GM21825 (cell line): ENCODE measurements around the gene AGPAT4.

Source experiments
- ATAC-seq: cut with Tn5 transposase; IDR thresholded peaks from one replicate; pipeline ENCODE4 v1.9.1; 2021; ENCODE audit warnings: mild to moderate bottlenecking, moderate library complexity; ENCODE audit not compliant: unreplicated experiment

The AGPAT4 gene

DNA sequence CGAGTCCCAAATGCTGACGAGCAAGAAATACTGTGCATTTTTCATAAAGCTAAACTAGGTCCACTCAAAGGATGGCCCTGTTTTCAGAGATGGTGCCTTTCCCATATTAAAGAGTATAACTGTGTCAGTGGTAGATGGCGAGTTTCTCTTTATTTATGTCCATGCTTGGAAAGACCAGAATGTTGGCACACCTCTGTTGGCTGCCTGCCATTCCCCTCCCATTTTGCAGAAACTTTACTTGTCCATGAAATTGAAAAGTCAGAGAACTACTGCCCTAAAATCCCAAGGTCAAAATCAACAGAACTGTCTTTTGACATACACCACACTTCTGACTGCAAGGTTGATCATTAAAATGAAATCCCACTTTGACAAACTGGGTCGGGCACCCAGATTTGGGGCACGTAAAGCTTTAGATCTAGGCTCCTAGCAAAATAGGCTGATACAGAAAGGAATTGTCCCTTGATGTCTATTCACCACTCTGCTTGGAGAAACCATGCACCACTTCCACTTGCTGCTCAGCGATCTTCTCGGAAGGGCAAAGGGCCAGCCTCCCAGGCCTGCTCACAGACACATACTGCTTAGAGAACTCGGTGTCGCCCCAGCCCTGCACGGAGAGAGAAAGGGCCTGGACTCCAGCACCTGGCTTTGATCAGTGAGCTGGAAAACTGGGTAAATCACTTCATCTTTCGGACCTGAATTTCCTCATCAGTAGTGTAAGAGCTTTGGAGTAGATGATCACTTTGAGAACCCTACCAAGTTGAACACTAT, 130.0 kb downstream of the AGPAT4 start:
- no peak for ATAC-seq

- no peak for ATAC-seq
Observed at GRCh38 chr6:161142957-161143296, 130.9 kb downstream of the AGPAT4 start.

DNA sequence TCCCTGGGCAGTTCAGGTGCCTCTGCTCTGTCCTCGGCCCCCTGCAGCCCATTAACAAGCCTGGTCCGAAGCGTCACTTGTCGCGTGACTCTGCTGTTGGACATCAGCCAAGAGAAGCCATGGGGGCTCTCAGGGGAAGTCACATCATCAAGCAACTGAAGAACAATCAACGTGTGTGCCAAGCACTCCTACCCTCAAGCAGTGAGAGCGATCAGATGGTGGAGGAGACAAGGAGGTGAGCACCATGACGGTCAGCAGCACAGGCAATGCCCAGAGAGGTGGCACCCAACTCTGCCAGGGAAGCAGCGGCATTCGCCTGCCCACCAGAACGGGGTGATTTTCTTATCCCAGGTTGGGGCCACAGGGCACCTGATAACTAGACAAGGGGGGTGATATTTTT, 132.7 kb downstream of the AGPAT4 start:
- no peak for ATAC-seq

GRCh38 chr6:161140554-161140875, 133.3 kb downstream of the AGPAT4 start:
- ATAC-seq = no peak

DNA sequence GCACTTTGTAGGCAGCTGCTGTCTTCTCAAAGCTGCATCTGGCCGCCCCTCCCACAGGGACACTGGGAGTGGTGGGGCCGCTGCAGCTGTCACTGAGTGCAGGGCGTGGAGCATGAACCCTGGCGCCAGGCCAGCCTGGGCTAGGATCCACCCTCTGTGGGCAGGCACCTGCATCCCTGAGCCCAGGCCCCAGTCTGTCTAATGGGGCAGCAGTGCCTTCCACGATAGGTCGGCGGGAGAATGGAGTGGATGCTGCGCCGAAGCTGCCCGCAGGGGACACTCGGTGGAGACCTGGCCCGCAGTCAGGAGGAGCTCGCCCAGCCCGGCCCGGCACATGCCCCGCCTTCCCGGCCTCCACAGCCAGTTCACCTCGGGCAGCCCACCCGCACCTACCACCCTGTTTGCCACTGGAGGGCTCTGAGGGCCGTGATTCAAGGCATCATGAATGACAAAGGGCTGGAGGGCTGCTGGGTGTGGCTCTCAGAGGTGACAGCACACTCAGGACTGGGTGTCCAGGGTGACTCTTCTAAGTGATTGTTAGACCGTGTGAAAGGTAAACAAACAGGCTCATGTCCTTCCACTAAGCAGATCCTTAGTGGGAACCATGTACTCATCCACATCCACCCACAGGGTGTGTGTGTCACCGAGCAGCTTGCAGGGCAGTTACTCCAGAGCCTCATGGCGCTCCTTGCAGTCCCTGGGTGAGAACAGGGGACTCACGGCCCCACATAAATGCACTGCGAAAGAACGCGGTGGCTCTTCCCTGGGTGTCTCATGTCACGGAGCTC, 133.9 kb downstream of the AGPAT4 start:
- ATAC-seq = no peak

- no peak for ATAC-seq
Observed at GRCh38 chr6:161139304-161139765, 134.5 kb downstream of the AGPAT4 start.

DNA sequence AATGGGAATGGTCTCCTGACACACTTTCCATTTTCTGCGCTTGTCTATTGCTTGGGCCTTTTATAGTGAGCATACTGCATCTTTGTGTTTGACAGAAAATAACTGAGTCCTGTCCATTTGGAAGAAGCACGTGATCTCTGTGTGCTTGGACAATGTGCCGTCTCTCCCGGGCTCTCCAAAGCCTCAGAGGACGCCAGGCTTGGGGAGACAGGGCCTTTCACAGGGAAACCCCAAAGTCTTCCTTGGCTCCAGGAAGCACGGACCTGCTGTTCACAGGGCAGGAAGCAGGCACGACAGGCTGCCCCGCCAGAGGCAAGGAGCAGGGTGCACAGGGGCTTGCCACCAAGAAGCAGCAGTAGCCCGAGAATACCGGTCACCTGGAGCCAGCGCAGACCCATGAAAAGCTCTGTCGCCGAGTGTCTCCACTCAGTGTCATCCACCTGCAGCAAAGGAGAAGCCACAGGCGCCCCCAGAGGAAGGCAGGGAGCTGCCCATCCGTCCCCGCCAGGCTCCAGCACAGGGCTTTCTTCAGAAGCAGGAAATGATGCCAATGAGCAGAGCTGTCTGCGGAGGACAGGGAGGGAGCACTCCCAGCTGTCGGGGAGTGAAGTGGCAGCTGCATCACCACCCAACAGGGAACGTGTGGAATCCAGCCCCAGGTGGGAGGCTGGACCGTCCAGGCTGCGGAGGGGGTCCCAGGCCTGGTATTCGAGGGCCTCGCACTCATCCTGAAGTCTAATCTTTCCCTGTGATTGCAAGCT, 135.1 kb downstream of the AGPAT4 start:
- ATAC-seq = no peak

- ATAC-seq = no peak
Observed at GRCh38 chr6:161137839-161138542, 135.9 kb downstream of the AGPAT4 start.

DNA sequence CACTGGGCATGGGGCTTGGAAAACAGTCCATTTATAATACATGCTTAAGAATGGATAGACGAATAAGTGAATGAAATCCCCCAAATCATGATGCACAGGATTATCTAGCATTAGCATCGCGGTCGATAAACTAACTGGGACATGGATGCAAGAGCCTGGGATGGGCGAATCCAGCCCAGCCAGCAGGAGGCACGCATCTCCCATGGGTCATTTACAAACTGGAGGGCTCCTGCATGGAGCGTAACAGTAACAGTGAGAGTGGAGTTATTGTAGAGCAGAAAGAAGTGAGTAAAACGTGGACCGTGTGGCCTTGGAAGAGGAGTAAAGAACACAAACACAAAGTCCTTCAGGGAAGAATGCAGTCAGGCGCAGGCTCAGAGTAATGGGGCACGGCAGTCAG, 136.5 kb downstream of the AGPAT4 start:
- ATAC-seq = no peak

- ATAC-seq = no peak
Observed at GRCh38 chr6:161136655-161137054, 137.2 kb downstream of the AGPAT4 start.

- peak; percentile 43 for ATAC-seq
Observed at GRCh38 chr6:161135695-161136591, 137.9 kb downstream of the AGPAT4 start.

- ATAC-seq = no peak
Observed at GRCh38 chr6:161134550-161135298, 139.1 kb downstream of the AGPAT4 start.

DNA sequence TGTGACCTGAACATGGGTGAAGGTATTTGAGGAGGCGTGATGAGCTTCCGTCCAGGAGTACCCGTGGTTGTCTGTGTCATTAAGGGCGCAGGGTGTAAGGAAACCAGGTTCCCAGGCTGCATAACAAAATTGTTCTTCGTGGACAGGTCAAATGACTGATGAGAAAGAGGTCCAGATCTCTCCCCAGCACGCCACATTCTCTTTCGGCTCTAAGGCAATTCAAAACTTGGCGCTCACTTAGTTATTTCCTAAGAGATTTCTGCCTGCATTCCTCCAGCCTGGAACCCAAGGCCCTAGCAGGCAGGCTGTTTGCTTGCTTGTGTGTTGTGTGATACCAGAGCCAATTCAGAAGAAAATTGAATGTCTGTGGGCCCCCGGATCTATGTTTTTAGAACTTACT, 139.9 kb downstream of the AGPAT4 start:
- ATAC-seq = no peak

DNA sequence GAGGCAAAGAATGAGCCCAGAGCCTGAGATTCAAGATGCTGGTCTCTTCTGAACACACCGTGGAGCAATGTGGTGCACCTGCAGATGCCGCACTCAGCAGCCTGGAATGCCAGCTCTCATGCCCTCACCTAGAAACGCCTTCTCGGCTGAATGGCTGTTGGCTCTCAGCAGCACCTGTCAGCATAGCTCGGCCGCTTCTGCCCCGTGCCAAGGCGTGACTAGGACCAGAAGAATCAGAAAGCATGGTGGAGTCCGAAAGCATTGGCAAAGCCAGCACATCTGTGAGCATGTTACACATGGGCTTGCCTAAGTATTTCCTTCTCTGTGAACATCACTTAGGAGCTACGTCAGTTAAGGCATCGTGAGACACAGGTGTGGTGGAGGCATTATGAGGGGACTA, 141.5 kb downstream of the AGPAT4 start:
- no peak for ATAC-seq

GRCh38 chr6:161130967-161131766, 142.7 kb downstream of the AGPAT4 start:
- ATAC-seq = no peak

DNA sequence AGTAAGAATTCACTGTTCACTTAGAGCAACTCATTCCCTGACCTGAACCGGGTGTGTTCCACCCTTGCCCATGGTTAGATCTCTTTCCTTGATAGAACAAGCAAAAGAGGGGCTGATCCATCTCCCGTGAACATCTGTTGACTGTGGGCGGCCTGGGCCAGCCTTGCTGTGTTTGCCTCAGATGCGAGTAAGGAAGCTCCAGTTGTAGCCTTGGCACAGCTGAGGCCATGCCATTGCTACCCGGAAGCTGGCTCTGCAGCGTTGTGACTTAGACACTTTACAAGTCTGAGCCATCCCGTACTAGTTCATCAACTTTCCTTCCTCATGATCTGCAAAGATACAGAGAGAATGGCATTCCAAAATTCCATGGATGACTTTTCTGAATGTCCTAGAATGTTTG, 143.3 kb downstream of the AGPAT4 start:
- ATAC-seq = no peak

DNA sequence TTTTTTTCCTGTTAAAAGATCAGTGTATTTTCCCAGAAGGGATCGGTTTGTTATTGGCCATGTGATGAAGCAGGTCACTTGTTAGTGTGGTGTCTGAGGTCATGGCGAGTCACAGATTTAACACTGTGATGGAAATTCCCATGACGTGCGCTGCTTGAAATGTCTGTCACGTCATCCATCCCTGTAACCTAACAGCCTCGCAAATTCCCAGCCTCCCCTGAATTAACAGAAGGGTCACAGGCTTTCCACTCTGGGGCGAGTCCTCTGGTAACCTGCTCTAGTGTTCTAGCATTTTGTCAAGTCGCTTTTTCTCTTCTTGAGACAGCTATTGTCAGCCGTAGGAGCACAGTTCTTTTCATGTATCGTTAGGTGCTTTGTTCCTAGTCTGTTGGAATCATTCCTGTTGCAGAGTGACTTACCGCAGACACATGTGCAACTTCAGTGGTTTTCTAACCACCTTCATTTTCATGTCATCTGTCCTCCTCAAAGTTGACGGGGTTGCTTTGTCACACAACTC, 145.1 kb downstream of the AGPAT4 start:
- ATAC-seq = no peak

DNA sequence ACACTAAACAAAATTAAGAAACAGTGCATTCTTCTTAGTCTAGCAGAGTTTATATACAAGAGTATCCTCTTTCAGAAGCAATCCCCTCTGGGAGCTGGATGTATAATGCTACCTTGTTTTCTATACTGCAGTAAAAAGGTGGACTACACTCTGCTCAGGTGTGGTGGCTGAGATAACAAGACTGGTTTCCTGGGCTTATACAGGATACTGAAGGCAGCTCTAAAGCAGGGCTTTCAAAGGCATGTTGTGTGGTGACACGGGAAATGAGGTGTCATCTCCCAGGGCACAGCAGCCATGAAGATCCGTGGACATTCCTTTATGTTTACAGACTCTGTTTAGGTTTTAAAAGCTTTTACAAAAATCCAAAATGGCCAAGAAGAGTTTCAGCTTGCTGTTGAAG, 145.6 kb downstream of the AGPAT4 start:
- ATAC-seq = no peak
